Measurements from ENCODE around the gene TARBP2. TPM values are rescaled to one million over a fixed set of nuclear protein-coding genes. Genes with fewer than 3 reads are reported as not detected.

The TARBP2 gene
- total RNA-seq, 1 donor from 2014 or later: 23.8 TPM

- DNase-seq: no peak
Observed at GRCh38 chr12:53496752-53497032, 4.4 kb upstream of the TARBP2 start.

GRCh38 chr12:53497461-53497860 lies 3.6 kb upstream of the TARBP2 start:
- no peak for DNase-seq

GRCh38 chr12:53498235-53498630 lies 2.9 kb upstream of the TARBP2 start:
- no peak for DNase-seq

GRCh38 chr12:53499266-53500141 lies 1.6 kb upstream of the TARBP2 start, which contains the start of gene MAP3K12:
Gene MAP3K12, minus strand, starts transcription at chr12:53499458. Its CDS starts 12,067 bp downstream, at chr12:53487391.
- peak; percentile 76 for DNase-seq

- DNase-seq: peak; percentile 76
Observed at GRCh38 chr12:53500142-53500775, 824 bp upstream of the TARBP2 start.

GRCh38 chr12:53501615-53502181 lies 615 bp downstream of the TARBP2 start:
- no peak for DNase-seq

- no peak for DNase-seq
Observed at GRCh38 chr12:53502331-53502730, 1.2 kb downstream of the TARBP2 start.

- DNase-seq: no peak
Observed at GRCh38 chr12:53502983-53503728, 2.1 kb downstream of the TARBP2 start.

- DNase-seq: no peak
Observed at GRCh38 chr12:53504004-53504920, 3.2 kb downstream of the TARBP2 start.

GRCh38 chr12:53505086-53505485 lies 4.0 kb downstream of the TARBP2 start:
- no peak for DNase-seq

GRCh38 chr12:53505555-53506449 lies 4.7 kb downstream of the TARBP2 start:
- no peak for DNase-seq

- no peak for DNase-seq
Observed at GRCh38 chr12:53506450-53506785, 5.3 kb downstream of the TARBP2 start.

- DNase-seq: no peak
Observed at GRCh38 chr12:53506881-53507602, 6.0 kb downstream of the TARBP2 start, which contains the start of gene NPFF. Gene NPFF, minus strand, starts transcription at chr12:53507484. Its CDS starts 10 bp downstream, at chr12:53507474.

GRCh38 chr12:53507603-53507885 lies 6.5 kb downstream of the TARBP2 start:
- DNase-seq: no peak

GRCh38 chr12:53508534-53509170 lies 7.6 kb downstream of the TARBP2 start:
- peak; percentile 51 for DNase-seq

- DNase-seq: no peak
Observed at GRCh38 chr12:53510181-53510812, 9.2 kb downstream of the TARBP2 start.

- DNase-seq: no peak
Observed at GRCh38 chr12:53513712-53514410, 12.8 kb downstream of the TARBP2 start.

- no peak for DNase-seq
Observed at GRCh38 chr12:53514628-53515290, 13.7 kb downstream of the TARBP2 start.
